Measurements from ENCODE around the gene MAST4. TPM values are rescaled to one million over a fixed set of nuclear protein-coding genes. Genes with fewer than 3 reads are reported as not detected.

Gene MAST4
- polyA plus RNA-seq, 1 donor from 2014 or later, result 11.8 TPM

GRCh38 chr5:66994790-66995189 is 398.6 kb downstream of the MAST4 start:
- Mint-ChIP-seq H3K27ac (no peak overlapping the region), H3K36me3 (no peaks in the 10 kb centered on the region)

GRCh38 chr5:67000794-67001475 is 404.7 kb downstream of the MAST4 start:
- no peaks in the 10 kb centered on the region for H3K9me3 Mint-ChIP-seq
- H3K36me3 Mint-ChIP-seq, result no peaks in the 10 kb centered on the region
- no peak overlapping the region for H3K4me3 Mint-ChIP-seq
- peaks cover 5% of the 10 kb centered on the region for H3K27me3 Mint-ChIP-seq
- H3K4me1 Mint-ChIP-seq, result peaks cover 13 to 18% (median 17%) of the 10 kb centered on the region in 3 donors
- no peak overlapping the region for H3K27ac Mint-ChIP-seq

More at GRCh38 chr5:66994790-66995189, 398.6 kb downstream of the MAST4 start:
- peaks cover 0 to 4% (median 0%) of the 10 kb centered on the region in 3 donors for H3K4me1 Mint-ChIP-seq
- H3K9me3 Mint-ChIP-seq, result no peaks in the 10 kb centered on the region
- no peaks in the 10 kb centered on the region for H3K27me3 Mint-ChIP-seq
- no peak overlapping the region for H3K4me3 Mint-ChIP-seq

- H3K36me3 Mint-ChIP-seq, result no peaks in the 10 kb centered on the region
- peaks cover 20 to 30% (median 21%) of the 10 kb centered on the region in 3 donors for H3K4me1 Mint-ChIP-seq
- peak overlapping the region; percentile 91 to 99 (median 96) for H3K4me3 Mint-ChIP-seq
- H3K27ac Mint-ChIP-seq, result peak overlapping the region in 2 of 3 donors; percentile 17 to 89
- H3K27me3 Mint-ChIP-seq, result peaks cover 5% of the 10 kb centered on the region
- H3K9me3 Mint-ChIP-seq, result no peaks in the 10 kb centered on the region
These were observed 406.9 kb downstream of the MAST4 start for GRCh38 chr5:67002832-67003684.

GRCh38 chr5:67003685-67003934 is 407.4 kb downstream of the MAST4 start:
- H3K36me3 Mint-ChIP-seq, result no peaks in the 10 kb centered on the region
- H3K9me3 Mint-ChIP-seq, result no peaks in the 10 kb centered on the region
- H3K4me3 Mint-ChIP-seq, result peak overlapping the region; percentile 91 to 99 (median 96)
- peak overlapping the region in 2 of 3 donors; percentile 89 to 93 for H3K27ac Mint-ChIP-seq
- H3K4me1 Mint-ChIP-seq, result peaks cover 20 to 30% (median 21%) of the 10 kb centered on the region in 3 donors
- H3K27me3 Mint-ChIP-seq, result peaks cover 5% of the 10 kb centered on the region

- Mint-ChIP-seq H3K4me3 (peak overlapping the region; percentile 91 to 99 (median 96)), H3K27me3 (peaks cover 5% of the 10 kb centered on the region), H3K9me3 (no peaks in the 10 kb centered on the region), H3K36me3 (no peaks in the 10 kb centered on the region), H3K4me1 (peaks cover 20 to 33% (median 21%) of the 10 kb centered on the region in 3 donors), H3K27ac (peak overlapping the region; percentile 89 to 95 (median 91))
These were observed 407.9 kb downstream of the MAST4 start for GRCh38 chr5:67003935-67004729.

- Mint-ChIP-seq H3K4me1 (peaks cover 20 to 34% (median 21%) of the 10 kb centered on the region in 3 donors), H3K9me3 (no peaks in the 10 kb centered on the region), H3K4me3 (peak overlapping the region; percentile 91 to 99 (median 96)), H3K27me3 (peaks cover 5% of the 10 kb centered on the region), H3K27ac (peak overlapping the region; percentile 89 to 95 (median 91)), H3K36me3 (no peaks in the 10 kb centered on the region)
These were observed 408.6 kb downstream of the MAST4 start for GRCh38 chr5:67004730-67005350.

GRCh38 chr5:67005737-67006499 is 409.7 kb downstream of the MAST4 start:
- Mint-ChIP-seq H3K27me3 (peaks cover 5% of the 10 kb centered on the region), H3K27ac (peak overlapping the region in 1 of 3 donors; percentile 91), H3K36me3 (no peaks in the 10 kb centered on the region), H3K9me3 (no peaks in the 10 kb centered on the region), H3K4me1 (peaks cover 20 to 34% (median 21%) of the 10 kb centered on the region in 3 donors), H3K4me3 (peak overlapping the region; percentile 91 to 99 (median 96))

- Mint-ChIP-seq H3K4me1 (peaks cover 20 to 34% (median 21%) of the 10 kb centered on the region in 3 donors), H3K27me3 (peaks cover 5% of the 10 kb centered on the region), H3K36me3 (no peaks in the 10 kb centered on the region), H3K27ac (no peak overlapping the region), H3K9me3 (no peaks in the 10 kb centered on the region), H3K4me3 (peak overlapping the region in 1 of 4 donors; percentile 99)
These were observed 410.3 kb downstream of the MAST4 start for GRCh38 chr5:67006500-67006848.

GRCh38 chr5:67009028-67009427 is 412.8 kb downstream of the MAST4 start:
- Mint-ChIP-seq H3K36me3 (no peaks in the 10 kb centered on the region), H3K4me3 (no peak overlapping the region), H3K27me3 (peaks cover 5% of the 10 kb centered on the region), H3K4me1 (peaks cover 17 to 31% (median 21%) of the 10 kb centered on the region in 3 donors), H3K9me3 (no peaks in the 10 kb centered on the region), H3K27ac (no peak overlapping the region)

GRCh38 chr5:67010684-67011409 is 414.7 kb downstream of the MAST4 start:
- H3K27me3 Mint-ChIP-seq, result no peaks in the 10 kb centered on the region
- peaks cover 4 to 18% (median 7%) of the 10 kb centered on the region in 3 donors for H3K4me1 Mint-ChIP-seq
- H3K36me3 Mint-ChIP-seq, result no peaks in the 10 kb centered on the region
- no peaks in the 10 kb centered on the region for H3K9me3 Mint-ChIP-seq
- no peak overlapping the region for H3K27ac Mint-ChIP-seq
- no peak overlapping the region for H3K4me3 Mint-ChIP-seq

GRCh38 chr5:67011422-67011821 is 415.2 kb downstream of the MAST4 start:
- no peak overlapping the region for H3K4me3 Mint-ChIP-seq
- H3K27ac Mint-ChIP-seq, result no peak overlapping the region
- H3K36me3 Mint-ChIP-seq, result no peaks in the 10 kb centered on the region
- H3K27me3 Mint-ChIP-seq, result no peaks in the 10 kb centered on the region
- H3K4me1 Mint-ChIP-seq, result peaks cover 0 to 12% (median 5%) of the 10 kb centered on the region in 3 donors
- H3K9me3 Mint-ChIP-seq, result no peaks in the 10 kb centered on the region

- Mint-ChIP-seq H3K27ac (no peak overlapping the region), H3K36me3 (no peaks in the 10 kb centered on the region), H3K27me3 (no peaks in the 10 kb centered on the region), H3K4me3 (no peak overlapping the region), H3K4me1 (peaks cover 0 to 8% (median 3%) of the 10 kb centered on the region in 3 donors), H3K9me3 (no peaks in the 10 kb centered on the region)
These were observed 416.0 kb downstream of the MAST4 start for GRCh38 chr5:67012171-67012570.

GRCh38 chr5:67013719-67014118 is 417.5 kb downstream of the MAST4 start:
- H3K4me3 Mint-ChIP-seq, result no peak overlapping the region
- peaks cover 0 to 5% (median 0%) of the 10 kb centered on the region in 3 donors for H3K4me1 Mint-ChIP-seq
- no peak overlapping the region for H3K27ac Mint-ChIP-seq
- H3K27me3 Mint-ChIP-seq, result no peaks in the 10 kb centered on the region
- H3K36me3 Mint-ChIP-seq, result peaks cover 3% of the 10 kb centered on the region
- H3K9me3 Mint-ChIP-seq, result no peaks in the 10 kb centered on the region

Data from IgD-negative memory B cell (primary cell).